ENCODE measurements around the gene SELENOF. TPM values are rescaled to one million over a fixed set of nuclear protein-coding genes. Genes with fewer than 3 reads are reported as not detected.
"Not testable (repeated sequence)": the region's sequence is repeated elsewhere in the genome, so short reads cannot be mapped to it uniquely, and the experiment has no call there.

Gene SELENOF
- total RNA-seq, 1 donor from 2014 or later = 95.2 TPM

GRCh38 chr1:86823386-86823785 is 90.5 kb downstream of the SELENOF start:
- Mint-ChIP-seq H3K4me1 (ENCODE audit: low read depth, unreplicated experiment) (no peaks in the 10 kb centered on the region), H3K36me3 (ENCODE audit: unreplicated experiment) (no peaks in the 10 kb centered on the region), H3K27ac (ENCODE audit: unreplicated experiment) (no peak overlapping the region), H3K9me3 (ENCODE audit: unreplicated experiment) (no peaks in the 10 kb centered on the region), H3K4me3 (ENCODE audit: unreplicated experiment) (no peak overlapping the region), H3K27me3 (ENCODE audit: unreplicated experiment) (peaks cover 4% of the 10 kb centered on the region)
- no peak for DNase-seq
- no peak for TF ChIP-seq CTCF (IDR thresholded peaks at IDR 0.05; ENCODE audit: partially characterized antibody, unreplicated experiment)

- no peak for DNase-seq
- no peaks in the 10 kb centered on the region for H3K9me3 Mint-ChIP-seq (ENCODE audit: unreplicated experiment)
- no peak for TF ChIP-seq CTCF (IDR thresholded peaks at IDR 0.05; ENCODE audit: partially characterized antibody, unreplicated experiment)
- H3K4me3 Mint-ChIP-seq (ENCODE audit: unreplicated experiment) = no peak overlapping the region
- peaks cover 4% of the 10 kb centered on the region for H3K27me3 Mint-ChIP-seq (ENCODE audit: unreplicated experiment)
- no peaks in the 10 kb centered on the region for H3K36me3 Mint-ChIP-seq (ENCODE audit: unreplicated experiment)
- H3K4me1 Mint-ChIP-seq (ENCODE audit: low read depth, unreplicated experiment) = no peaks in the 10 kb centered on the region
- H3K27ac Mint-ChIP-seq (ENCODE audit: unreplicated experiment) = no peak overlapping the region
Observed at GRCh38 chr1:86822459-86822858, 91.5 kb downstream of the SELENOF start.

- Mint-ChIP-seq H3K9me3 (ENCODE audit: unreplicated experiment) (no peaks in the 10 kb centered on the region), H3K36me3 (ENCODE audit: unreplicated experiment) (no peaks in the 10 kb centered on the region), H3K4me3 (ENCODE audit: unreplicated experiment) (no peak overlapping the region), H3K4me1 (ENCODE audit: low read depth, unreplicated experiment) (peaks cover under 1% of the 10 kb centered on the region), H3K27ac (ENCODE audit: unreplicated experiment) (no peak overlapping the region), H3K27me3 (ENCODE audit: unreplicated experiment) (peaks cover 4% of the 10 kb centered on the region)
- no peak for TF ChIP-seq CTCF (IDR thresholded peaks at IDR 0.05; ENCODE audit: partially characterized antibody, unreplicated experiment)
- DNase-seq = no peak
Observed at GRCh38 chr1:86821956-86822355, 92.0 kb downstream of the SELENOF start.

- H3K4me3 Mint-ChIP-seq (ENCODE audit: unreplicated experiment); H3K9me3 Mint-ChIP-seq (ENCODE audit: unreplicated experiment); H3K27me3 Mint-ChIP-seq (ENCODE audit: unreplicated experiment); H3K36me3 Mint-ChIP-seq (ENCODE audit: unreplicated experiment); H3K27ac Mint-ChIP-seq (ENCODE audit: unreplicated experiment); DNase-seq; H3K4me1 Mint-ChIP-seq (ENCODE audit: low read depth, unreplicated experiment): not testable (repeated sequence)
Observed at GRCh38 chr1:86819970-86820369, 94.0 kb downstream of the SELENOF start.

GRCh38 chr1:86817246-86817826 is 96.6 kb downstream of the SELENOF start:
- H3K27me3 Mint-ChIP-seq (ENCODE audit: unreplicated experiment); H3K27ac Mint-ChIP-seq (ENCODE audit: unreplicated experiment); DNase-seq; H3K4me3 Mint-ChIP-seq (ENCODE audit: unreplicated experiment); H3K4me1 Mint-ChIP-seq (ENCODE audit: low read depth, unreplicated experiment); H3K9me3 Mint-ChIP-seq (ENCODE audit: unreplicated experiment); H3K36me3 Mint-ChIP-seq (ENCODE audit: unreplicated experiment): not testable (repeated sequence)

- not testable (repeated sequence) for H3K9me3 Mint-ChIP-seq (ENCODE audit: unreplicated experiment); DNase-seq; H3K36me3 Mint-ChIP-seq (ENCODE audit: unreplicated experiment); H3K27ac Mint-ChIP-seq (ENCODE audit: unreplicated experiment); H3K4me3 Mint-ChIP-seq (ENCODE audit: unreplicated experiment); H3K27me3 Mint-ChIP-seq (ENCODE audit: unreplicated experiment); H3K4me1 Mint-ChIP-seq (ENCODE audit: low read depth, unreplicated experiment)
Observed at GRCh38 chr1:86814118-86814517, 99.8 kb downstream of the SELENOF start.

Other genes starting within 250 kb of the SELENOF start
- 113 TPM for gene SH3GLB1, start 209.6 kb downstream of the SELENOF start, total RNA-seq (ENCODE audit: unreplicated experiment)
- gene HS2ST1, start 509 bp upstream of the SELENOF start, total RNA-seq (ENCODE audit: unreplicated experiment) = 12.9 TPM